HG02852 (cell line): ENCODE data around the gene RNASEH2B.

Experiments used
- ATAC-seq: cut with Tn5 transposase; IDR thresholded peaks from one replicate; pipeline ENCODE4 v1.9.1; 2021; ENCODE audit warnings: mild to moderate bottlenecking, moderate library complexity; ENCODE audit not compliant: unreplicated experiment

RNASEH2B gene

GRCh38 chr13:50905256-50905655 is 4.3 kb upstream of the RNASEH2B start:
- no peak for ATAC-seq

- no peak for ATAC-seq
Measured at GRCh38 chr13:50907781-50908180, 1.8 kb upstream of the RNASEH2B start.

- no peak for ATAC-seq
Measured at GRCh38 chr13:50908371-50908770, 1.2 kb upstream of the RNASEH2B start.

DNA sequence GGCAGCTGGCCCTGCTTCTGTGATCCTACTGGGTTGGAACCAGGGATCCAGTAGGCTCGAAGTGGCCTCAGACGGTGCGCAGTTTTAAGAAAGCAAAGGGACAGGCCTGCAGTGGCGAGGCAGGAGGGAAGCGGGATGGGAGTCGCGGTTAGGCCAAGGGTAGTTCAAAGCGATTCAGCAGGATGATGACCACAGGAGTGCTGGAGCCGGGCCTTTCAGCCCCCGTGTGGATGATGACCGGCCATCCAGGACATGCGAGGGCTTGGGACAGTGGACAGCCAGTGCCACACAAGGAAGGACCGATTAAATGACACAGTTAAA is 854 bp downstream of the RNASEH2B start:
- no peak for ATAC-seq

DNA sequence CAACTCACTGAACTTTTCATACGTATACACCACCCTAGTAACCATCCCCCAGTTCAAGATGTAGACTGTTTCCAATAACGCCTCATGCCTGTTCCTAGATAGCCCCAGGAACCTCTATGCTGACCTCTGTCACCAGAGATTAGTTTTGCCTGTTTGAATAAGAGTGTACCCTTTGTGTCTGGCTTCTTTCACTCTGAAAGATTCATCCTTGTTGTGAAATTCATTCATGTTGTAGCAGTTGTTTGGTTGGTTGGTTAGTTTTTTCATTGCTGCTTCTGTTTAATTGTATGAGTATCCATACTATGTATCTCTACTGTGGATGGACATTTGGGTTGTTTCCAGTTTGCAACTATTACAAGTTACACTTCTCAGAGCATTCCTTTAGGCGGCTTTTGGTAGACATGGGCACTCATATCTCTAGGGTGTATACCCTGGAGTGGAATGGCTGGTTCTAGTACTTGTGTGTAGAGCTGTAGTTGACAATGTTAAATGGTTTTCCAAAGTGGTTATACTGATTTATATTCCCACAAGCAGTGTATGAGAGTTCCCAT is 1.6 kb downstream of the RNASEH2B start:
- ATAC-seq = no peak

DNA sequence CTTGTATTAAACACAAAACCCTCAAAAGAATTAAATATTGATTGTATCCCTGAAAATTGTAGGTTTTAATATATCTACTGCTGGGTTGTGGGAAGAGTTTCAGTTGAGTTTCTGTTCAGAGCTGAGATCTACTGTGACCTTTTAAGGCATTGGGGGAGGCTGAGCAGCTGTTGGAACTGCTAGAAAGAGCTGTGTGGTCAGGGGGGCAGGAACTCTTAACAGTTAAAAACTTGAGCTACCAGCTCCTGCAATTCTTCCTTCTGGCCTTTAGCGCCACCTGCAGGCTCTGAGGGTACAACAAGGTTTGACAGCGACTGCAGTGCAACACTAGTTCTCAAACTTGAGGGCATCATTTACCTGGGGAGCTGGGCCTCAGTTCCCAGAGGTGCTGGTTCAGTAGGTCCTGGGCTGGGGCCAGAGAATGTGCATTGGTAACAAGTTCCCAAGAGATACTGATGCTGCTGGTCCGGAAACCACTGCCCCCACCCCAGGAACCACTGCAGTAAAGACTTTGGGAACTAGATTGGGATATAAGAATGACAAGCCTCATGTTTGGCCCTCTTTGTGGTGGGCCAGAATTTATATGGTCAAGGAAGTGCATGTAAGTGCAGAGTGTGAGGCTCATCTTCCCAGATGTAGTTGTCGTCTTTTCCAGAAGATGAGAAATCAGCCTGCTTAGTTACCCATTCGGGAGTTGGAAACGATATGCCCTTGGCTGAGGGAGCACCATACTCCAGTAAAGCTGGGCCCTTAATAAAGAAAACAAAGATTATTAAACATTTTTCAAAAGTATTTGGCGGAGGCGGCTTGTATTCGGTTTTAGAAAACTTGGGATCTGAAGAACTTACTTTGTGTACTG is 2.6 kb downstream of the RNASEH2B start:
- peak; percentile 55 for ATAC-seq

DNA sequence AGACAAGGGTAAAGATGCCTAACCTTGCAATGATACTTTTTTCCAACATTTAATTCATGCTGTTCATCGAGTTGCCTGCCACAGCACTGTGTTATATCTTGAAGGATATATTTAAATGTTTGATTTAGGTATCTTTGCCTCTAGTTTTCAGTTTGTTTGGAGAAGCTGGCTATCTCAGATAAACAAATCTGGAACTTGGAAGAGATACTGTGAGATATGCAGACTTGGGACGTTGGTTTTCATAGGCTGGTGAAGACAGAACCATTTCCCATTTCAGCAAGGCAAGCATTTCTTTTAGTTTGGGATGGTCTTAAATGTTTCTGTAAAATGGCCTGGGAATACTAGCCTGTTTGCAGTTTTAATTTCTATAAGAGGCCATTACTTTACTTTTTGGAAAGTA is 3.3 kb downstream of the RNASEH2B start:
- ATAC-seq = no peak

DNA sequence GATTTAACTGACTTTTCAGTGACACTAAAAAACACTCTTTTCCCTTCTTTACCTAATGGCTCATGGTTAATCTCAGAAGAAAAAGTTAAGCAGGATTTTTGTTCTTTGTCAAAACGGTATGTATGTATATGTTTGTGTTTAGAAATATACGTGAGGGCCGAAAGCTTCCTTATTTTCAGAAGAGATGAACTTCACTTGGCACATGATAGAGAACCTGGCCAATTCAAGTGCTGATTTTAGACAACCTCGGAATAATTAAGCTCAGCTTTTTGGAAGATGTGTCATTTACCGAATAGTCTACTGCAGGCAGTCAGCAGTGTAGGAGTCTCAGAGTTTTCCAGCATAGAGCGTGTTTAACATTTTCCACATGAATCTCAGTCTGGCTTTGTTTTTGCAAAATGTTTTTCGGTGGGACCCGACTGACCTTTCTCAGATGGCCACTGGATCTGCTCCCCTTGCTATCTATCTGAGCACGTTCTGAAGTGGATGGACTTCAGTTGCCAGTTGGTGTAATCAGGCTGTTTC is 4.6 kb downstream of the RNASEH2B start:
- ATAC-seq = no peak

GRCh38 chr13:50914848-50915247 is 5.3 kb downstream of the RNASEH2B start:
- no peak for ATAC-seq

- no peak for ATAC-seq
Measured at GRCh38 chr13:50915565-50915964, 6.0 kb downstream of the RNASEH2B start.

- ATAC-seq = no peak
Measured at GRCh38 chr13:50916701-50917184, 7.2 kb downstream of the RNASEH2B start.

GRCh38 chr13:50917572-50917971 is 8.0 kb downstream of the RNASEH2B start:
- ATAC-seq = no peak

- ATAC-seq = no peak
Measured at GRCh38 chr13:50918567-50918966, 9.0 kb downstream of the RNASEH2B start.

- ATAC-seq = no peak
Measured at GRCh38 chr13:50919277-50919676, 9.7 kb downstream of the RNASEH2B start.

DNA sequence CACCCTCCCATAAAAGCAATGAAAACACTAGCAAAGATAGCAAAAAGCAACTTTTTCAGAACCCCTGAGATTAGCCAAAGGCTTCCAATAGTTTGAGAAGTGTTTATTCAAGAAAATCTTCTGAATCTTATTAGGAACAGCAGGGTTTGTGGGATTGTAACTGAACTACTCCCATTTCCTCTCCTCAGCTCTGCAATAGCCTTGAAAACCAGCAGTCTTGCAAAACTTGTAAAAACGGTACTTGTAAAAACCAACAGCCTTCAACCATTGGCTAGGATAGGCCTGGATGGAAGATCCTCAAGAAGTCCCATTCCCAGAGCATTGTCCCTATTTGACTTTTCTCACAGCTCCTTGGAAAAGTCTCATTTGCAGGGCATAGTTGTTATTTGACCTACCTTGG is 12.1 kb downstream of the RNASEH2B start:
- ATAC-seq = no peak

DNA sequence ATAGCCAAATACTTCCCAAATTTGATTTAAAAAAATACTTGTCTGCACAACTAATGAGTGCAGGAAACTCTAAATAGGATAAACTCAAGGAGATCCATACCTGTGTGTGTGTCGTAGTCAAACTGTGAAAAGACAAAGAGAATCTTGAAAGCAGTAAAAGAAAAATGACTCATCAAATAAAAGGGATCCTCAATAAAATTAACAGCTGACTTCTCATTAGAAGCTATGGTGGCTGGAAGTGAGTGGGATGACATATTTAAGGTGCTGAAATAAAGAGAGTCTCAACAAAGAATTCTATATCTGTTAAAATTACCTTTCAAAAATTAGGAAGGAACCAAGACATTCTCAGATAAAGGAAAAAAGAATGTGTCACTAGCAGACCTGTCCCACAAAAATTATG is 13.7 kb downstream of the RNASEH2B start:
- no peak for ATAC-seq

GRCh38 chr13:50924025-50924424 is 14.4 kb downstream of the RNASEH2B start:
- ATAC-seq = no peak

DNA sequence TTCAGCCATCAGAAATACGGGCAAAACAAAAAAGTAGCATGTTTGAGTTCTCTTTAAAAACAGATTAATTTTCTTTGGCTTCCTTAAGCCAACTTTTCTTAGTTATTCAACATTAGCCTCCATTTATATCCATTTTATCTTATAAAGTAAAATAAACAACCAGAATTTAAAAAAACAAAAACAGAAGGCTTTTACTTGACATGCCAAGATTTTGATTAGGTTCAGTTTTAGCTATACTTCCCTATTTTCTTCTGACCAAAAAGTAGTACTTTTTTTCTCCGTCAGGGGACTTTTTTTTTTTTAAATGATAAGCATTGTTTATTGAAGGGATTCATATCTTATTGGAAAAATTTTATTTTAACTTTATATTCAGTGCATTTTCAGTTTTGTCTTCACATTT is 18.1 kb downstream of the RNASEH2B start:
- no peak for ATAC-seq

- no peak for ATAC-seq
Measured at GRCh38 chr13:50928102-50928501, 18.5 kb downstream of the RNASEH2B start.

- no peak for ATAC-seq
Measured at GRCh38 chr13:50928659-50929462, 19.3 kb downstream of the RNASEH2B start.

DNA sequence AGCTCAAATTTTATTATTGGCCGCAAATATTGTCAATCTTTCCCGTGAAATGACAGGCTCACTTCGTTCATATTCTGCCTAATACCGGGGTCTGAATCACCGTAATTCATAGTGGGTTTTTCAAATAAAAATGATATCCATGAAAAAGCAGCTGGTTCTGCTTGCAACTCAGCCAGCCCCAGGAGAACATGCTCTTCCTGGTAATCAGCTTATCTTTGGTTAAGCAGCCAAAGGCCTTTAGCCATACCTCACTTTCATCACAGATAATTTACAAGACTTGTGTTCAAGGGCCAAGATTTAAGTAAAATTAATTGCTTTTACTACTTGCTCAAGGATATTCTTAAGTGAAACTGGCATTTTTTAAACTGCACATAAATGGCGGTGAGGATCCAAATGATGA is 22.5 kb downstream of the RNASEH2B start:
- ATAC-seq = no peak
